DMS79 (cell line): ENCODE results near the gene SPINK13.
"Not testable (repeated sequence)": the region's sequence is repeated elsewhere in the genome, so short reads cannot be mapped to it uniquely, and the experiment has no call there.

Source experiments
- DNase-seq: peaks from one replicate; lab custom pipeline; 2025; lab: John Stamatoyannopoulos, UW

SPINK13 gene

GRCh38 chr5:148268566-148268965, at the start of gene SPINK13:
SPINK13 (plus strand) TSS chr5:148268794; CDS start chr5:148270073, 1,279 bp downstream.
- DNase-seq, result no peak

GRCh38 chr5:148221508-148221907, 47.1 kb upstream of the SPINK13 start:
- DNase-seq, result no peak

- no peak for DNase-seq
These were observed 44.4 kb upstream of the SPINK13 start for GRCh38 chr5:148224117-148224742.

GRCh38 chr5:148228392-148228984, 40.1 kb upstream of the SPINK13 start:
- DNase-seq, result no peak

GRCh38 chr5:148229840-148230239, 38.8 kb upstream of the SPINK13 start:
- DNase-seq, result no peak

GRCh38 chr5:148230240-148230639, 38.4 kb upstream of the SPINK13 start:
- DNase-seq, result no peak

- DNase-seq, result no peak
These were observed 30.7 kb upstream of the SPINK13 start for GRCh38 chr5:148237785-148238417.

GRCh38 chr5:148238418-148238794, 30.2 kb upstream of the SPINK13 start, which contains the start of gene MARCOL:
MARCOL (plus strand) TSS chr5:148238525; CDS start chr5:148238598, 73 bp downstream.
- DNase-seq, result no peak

- DNase-seq, result no peak
These were observed 19.7 kb upstream of the SPINK13 start for GRCh38 chr5:148248894-148249293.

- DNase-seq, result no peak
These were observed 13.1 kb upstream of the SPINK13 start for GRCh38 chr5:148255456-148255855.

GRCh38 chr5:148259288-148259687, 9.3 kb upstream of the SPINK13 start:
- no peak for DNase-seq

GRCh38 chr5:148261221-148261620, 7.4 kb upstream of the SPINK13 start:
- no peak for DNase-seq

- DNase-seq, result no peak
These were observed 632 bp upstream of the SPINK13 start for GRCh38 chr5:148267962-148268361.

GRCh38 chr5:148275129-148275528, 6.5 kb downstream of the SPINK13 start:
- DNase-seq, result not testable (repeated sequence)

GRCh38 chr5:148280893-148281292, 12.3 kb downstream of the SPINK13 start:
- not testable (repeated sequence) for DNase-seq

- not testable (repeated sequence) for DNase-seq
These were observed 12.7 kb downstream of the SPINK13 start for GRCh38 chr5:148281336-148281735.

- no peak for DNase-seq
These were observed 21.9 kb downstream of the SPINK13 start for GRCh38 chr5:148290271-148291195.

- no peak for DNase-seq
These were observed 29.1 kb downstream of the SPINK13 start for GRCh38 chr5:148297731-148298130.

- DNase-seq, result no peak
These were observed 37.9 kb downstream of the SPINK13 start for GRCh38 chr5:148306446-148306845.

- no peak for DNase-seq
These were observed 40.4 kb downstream of the SPINK13 start for GRCh38 chr5:148309019-148309418.

- DNase-seq, result no peak
These were observed 41.2 kb downstream of the SPINK13 start for GRCh38 chr5:148309746-148310145.

GRCh38 chr5:148311484-148311883, 42.9 kb downstream of the SPINK13 start:
- no peak for DNase-seq
